Activated CD8-positive, alpha-beta memory T cell treated with anti-CD3 and anti-CD28 coated beads for 36 hours (primary cell): ENCODE results near the gene PRDM8. TPM values are rescaled to one million over a fixed set of nuclear protein-coding genes. Genes with fewer than 3 reads are reported as not detected.

Experiments used
- CTCF ChIA-PET: fragments of 350-600 bp; sonication (Branson Sonifier 250); formaldehyde crosslinking; loops from one replicate; lab custom pipeline; 2021; ENCODE audit warnings: antibody characterized with exemption; lab: Charles Lee
- POLR2A ChIA-PET: fragments of 350-600 bp; sonication (Branson Sonifier 250); formaldehyde crosslinking; loops from one replicate; lab custom pipeline; 2021; ENCODE audit warnings: antibody characterized with exemption; lab: Charles Lee
- total RNA-seq, 2 experiments: library from RNA; stranded (reverse); gene quantifications; one replicate each; pipeline ENCODE4 v1.2.3, GENCODE V29; 2021

PRDM8 gene
- total RNA-seq, 2 experiments from 2014 or later = 7.1 to 7.2 TPM

DNA sequence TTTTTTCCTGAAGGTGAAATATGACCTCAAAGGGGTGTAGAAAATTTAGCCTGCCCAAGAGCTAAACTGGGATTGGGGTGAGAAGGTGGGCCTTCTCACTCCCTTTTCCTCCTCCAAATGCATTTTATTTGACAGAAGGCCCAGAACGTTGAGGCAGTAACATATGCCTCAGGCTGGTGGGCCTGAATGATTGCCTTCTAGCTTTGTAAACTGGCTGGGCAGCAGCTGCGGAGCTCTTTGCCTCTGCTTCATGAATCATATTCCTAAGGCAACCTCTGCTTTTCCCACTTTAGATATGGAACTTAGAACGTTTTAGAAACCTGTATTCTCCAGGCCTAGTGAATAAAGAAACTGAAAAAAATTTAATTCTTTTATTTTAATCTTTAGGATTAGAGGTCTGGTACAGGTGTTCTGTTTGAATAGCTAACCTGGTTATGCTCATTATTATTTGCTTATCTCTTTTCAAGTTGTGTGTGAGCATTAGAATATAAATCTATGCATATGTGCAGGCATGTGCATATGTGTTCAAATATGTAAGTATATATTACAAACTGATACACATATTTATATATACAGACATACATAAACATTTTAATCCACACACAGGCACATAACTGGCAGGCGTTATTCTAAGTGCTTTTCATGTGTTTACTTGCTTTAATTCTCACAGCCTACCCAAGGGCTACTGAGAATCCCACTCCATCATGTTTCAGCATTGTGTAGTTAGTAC is 11.5 kb downstream of the PRDM8 start:
- CTCF ChIA-PET = interaction anchor here (1.6 kb wide), 1 partner anchor 26 kb away, joined by 4 read pairs; no protein-coding TSS in a partner anchor
- POLR2A ChIA-PET = no interaction called here

GRCh38 chr4:80209340-80209701 is 12.0 kb downstream of the PRDM8 start:
- POLR2A ChIA-PET = no interaction called here
- CTCF ChIA-PET = interaction anchor here (1.6 kb wide), 1 partner anchor 26 kb away, joined by 4 read pairs; no protein-coding TSS in a partner anchor

GRCh38 chr4:80210549-80210948 is 13.2 kb downstream of the PRDM8 start:
- ChIA-PET POLR2A (no interaction called here), CTCF (no interaction called here)

DNA sequence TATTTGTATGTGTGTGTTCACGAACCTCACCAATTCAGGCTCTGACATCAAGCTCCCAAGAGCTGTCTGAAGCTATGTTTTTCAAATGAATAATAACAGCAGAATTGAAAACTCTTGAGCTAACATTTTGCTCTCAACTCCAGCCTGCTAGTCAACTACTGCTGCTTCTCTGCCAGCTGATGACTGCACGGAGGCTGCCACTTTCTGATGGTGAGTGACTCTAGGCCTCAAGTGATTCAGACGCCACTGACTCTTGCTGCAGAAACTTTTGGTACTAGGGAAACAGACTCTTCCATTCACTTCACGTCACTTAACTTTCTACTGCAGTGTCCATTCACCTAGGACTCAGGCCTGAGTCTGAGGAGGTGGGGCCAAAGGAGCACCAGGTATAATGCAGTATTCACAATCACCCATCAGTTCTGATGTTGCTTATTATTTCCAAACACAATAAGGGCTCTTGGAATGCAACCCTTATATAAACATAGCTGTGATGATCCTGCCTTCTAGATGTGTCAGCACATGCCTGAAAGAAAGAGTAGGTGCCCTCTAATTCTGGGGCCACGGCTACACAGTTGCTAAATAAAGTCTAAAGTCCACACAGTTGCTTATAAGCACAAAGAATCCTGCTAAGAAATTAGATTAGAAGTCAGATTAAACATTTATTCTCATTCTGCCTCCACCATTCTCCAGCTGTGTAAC is 16.0 kb downstream of the PRDM8 start:
- ChIA-PET CTCF (interaction anchor here (1.0 to 1.5 kb wide), 2 partner anchors 108 to 301 kb away, joined by 3 to 4 read pairs; no protein-coding TSS in a partner anchor), POLR2A (no interaction called here)

- ChIA-PET CTCF (interaction anchor here (0.7 to 2.1 kb wide), 4 partner anchors 9 to 1263 kb away, joined by 3 to 5 read pairs (median 4); no protein-coding TSS in a partner anchor), POLR2A (no interaction called here)
These were observed 18.2 kb downstream of the PRDM8 start for GRCh38 chr4:80215449-80216052.

GRCh38 chr4:80216100-80216761 is 18.9 kb downstream of the PRDM8 start:
- ChIA-PET POLR2A (interaction anchor here (0.5 kb wide), 1 partner anchor 143 kb away, joined by 3 read pairs; the partner anchor contains the start of gene ANTXR2), CTCF (interaction anchor here (0.7 to 2.1 kb wide), 4 partner anchors 10 to 1264 kb away, joined by 3 to 5 read pairs (median 4); no protein-coding TSS in a partner anchor)

DNA sequence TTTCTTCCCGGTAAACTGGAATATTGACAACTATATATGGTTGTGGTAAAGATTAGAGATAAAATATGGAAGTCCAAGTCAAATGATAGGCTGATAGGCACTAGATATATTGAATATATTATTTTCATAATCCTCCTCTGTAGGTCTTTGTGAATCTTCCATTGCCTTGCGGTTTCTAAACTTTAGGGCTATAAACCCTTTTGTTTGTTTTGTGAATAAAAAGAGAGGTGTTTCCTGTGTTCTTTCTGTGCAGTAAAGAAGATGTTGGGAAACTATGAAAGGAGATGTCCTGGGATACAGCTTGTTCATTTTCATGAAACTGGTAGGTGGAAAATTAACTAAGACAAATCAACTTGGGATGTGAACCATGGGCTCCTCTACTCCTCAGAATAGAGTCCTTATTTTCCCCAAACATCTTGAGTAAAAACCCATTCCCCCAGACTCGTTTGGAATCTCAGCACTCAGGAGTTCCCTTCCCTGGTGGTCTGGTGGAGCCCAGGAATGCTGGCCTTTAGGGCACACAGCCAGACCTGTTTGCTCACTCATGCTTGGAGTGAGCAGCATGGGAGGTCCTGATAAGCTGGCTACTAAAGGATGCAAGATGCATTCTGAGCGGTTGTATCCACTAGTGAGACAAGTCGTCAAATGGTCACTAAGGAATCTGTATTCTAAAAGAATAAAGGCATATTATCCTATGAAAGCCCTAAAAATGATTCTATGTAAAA is 22.2 kb downstream of the PRDM8 start:
- ChIA-PET CTCF (interaction anchor here (1.2 kb wide), 1 partner anchor 17 kb away, joined by 3 read pairs; no protein-coding TSS in a partner anchor), POLR2A (no interaction called here)

- POLR2A ChIA-PET = no interaction called here
- CTCF ChIA-PET = no interaction called here
These were observed 23.4 kb downstream of the PRDM8 start for GRCh38 chr4:80220711-80221110.

DNA sequence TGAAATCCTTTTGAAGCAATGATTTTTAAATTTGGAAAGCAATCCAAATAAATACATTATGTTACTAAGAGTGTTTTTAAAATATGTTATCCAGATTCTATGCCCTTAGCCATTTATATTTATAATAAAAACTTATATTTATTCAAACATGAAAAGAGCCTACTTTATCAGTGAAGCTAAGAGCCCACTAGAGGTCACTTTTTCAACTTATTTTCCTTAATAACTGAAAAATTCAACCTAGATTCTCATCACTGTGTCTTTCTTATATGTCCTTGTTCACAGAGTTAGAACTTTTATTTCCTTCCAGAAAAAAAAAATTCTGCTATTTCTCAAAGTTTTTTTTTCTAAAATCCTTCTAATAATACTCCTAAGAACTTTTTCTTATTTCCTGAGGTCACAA is 23.9 kb downstream of the PRDM8 start:
- POLR2A ChIA-PET = no interaction called here
- CTCF ChIA-PET = no interaction called here

GRCh38 chr4:80225595-80225994 is 28.3 kb downstream of the PRDM8 start:
- CTCF ChIA-PET = no interaction called here

GRCh38 chr4:80226094-80226493 is 28.8 kb downstream of the PRDM8 start:
- ChIA-PET POLR2A (no interaction called here), CTCF (no interaction called here)

More at GRCh38 chr4:80225595-80225994, 28.3 kb downstream of the PRDM8 start:
- POLR2A ChIA-PET = no interaction called here

DNA sequence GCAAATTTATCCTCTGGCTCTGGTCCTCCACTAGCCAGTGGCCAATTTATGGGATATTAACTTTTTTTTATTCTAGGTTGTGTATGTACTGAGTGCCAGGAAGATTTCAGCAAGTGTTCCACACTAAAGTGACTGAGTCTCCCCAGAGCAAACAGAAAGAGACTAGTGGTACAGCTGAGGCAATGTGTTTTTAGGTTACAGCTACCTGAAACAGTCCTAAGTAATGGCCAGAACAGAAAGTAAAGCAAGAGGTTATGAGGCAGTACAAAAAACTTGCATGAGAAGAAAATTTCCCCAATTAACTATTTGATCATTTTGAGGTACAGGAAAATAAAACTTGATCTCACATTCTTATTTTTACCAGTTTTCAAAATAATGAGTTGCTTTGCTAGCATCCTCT is 31.2 kb downstream of the PRDM8 start:
- POLR2A ChIA-PET = no interaction called here

DNA sequence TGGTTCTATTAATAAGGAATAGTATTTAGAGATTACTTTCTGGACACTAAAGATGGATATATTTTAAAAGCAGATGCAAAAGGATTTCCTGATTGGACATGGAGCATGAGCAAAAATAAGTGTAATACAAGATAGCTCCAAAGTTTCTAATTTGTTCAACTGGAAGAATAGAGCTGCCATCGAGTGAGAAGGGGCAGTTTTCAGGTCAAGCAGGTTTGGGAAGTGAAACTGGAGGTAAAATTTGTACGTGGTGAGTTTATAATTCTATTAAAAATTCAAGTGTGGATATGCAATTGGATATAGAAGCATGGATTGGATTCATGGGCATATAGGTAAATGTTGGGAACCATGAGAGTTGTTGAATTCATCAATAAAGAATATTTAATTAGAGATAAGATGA is 31.8 kb downstream of the PRDM8 start:
- ChIA-PET POLR2A (no interaction called here), CTCF (no interaction called here)

More for the DNA sequence above, 31.2 kb downstream of the PRDM8 start:
- CTCF ChIA-PET = no interaction called here

DNA sequence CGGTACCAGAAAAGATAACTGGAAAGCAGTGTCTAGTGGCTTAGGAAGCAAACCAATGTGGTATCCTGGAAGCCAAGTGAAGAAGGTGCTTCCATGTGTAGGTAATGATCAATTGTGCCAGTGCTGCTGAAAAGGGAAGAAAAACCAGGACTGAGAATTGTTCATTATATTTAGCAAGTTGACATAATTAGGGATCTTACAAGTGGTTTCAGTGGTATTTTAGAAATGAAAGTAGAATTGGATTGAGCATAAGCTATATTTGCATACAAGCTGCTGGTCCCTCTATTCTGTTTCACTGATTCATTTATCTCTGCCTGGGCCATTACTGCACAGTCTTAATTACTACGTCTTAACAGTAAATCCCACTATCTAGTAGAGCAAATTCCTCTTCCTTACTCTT is 32.3 kb downstream of the PRDM8 start:
- CTCF ChIA-PET = no interaction called here
- POLR2A ChIA-PET = no interaction called here

DNA sequence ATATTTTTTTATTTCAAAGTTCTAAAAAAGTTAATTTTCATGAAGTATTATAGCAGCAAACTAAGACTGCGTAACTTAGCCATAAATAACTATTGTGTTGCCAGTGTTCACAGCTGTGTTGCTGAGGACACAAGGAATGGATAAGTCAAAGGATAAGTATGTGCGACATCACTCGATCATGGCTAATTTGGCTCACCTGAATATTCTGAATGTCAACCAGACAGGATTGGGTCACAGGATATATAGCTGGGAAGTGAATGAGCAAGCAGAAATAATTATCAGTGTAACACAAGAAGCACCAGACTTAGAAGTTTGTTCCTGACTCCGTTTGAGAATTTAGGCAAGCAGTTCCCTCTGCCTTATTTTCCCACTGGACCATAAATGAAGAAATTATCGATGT is 33.9 kb downstream of the PRDM8 start:
- CTCF ChIA-PET = no interaction called here
- POLR2A ChIA-PET = no interaction called here

GRCh38 chr4:80232707-80233370 is 35.5 kb downstream of the PRDM8 start:
- CTCF ChIA-PET = no interaction called here
- POLR2A ChIA-PET = no interaction called here

DNA sequence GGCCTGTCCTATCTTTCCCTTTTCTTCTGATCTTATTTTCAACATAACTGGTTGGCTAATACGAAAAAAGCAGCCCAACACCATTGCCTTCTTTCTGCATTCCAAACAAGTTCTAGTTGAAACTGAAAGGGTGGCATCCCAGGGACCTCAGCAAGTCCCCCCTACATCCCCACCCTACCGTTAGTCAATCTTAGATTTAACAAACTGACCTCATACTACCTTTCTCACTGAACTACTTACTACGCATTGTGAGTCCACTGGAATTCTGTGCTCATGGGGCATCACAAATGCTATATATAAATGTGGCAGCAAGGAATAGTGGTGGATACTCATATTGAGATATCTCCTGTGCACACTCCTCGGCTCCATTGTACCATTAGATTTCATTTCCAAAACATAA is 36.1 kb downstream of the PRDM8 start:
- ChIA-PET POLR2A (no interaction called here), CTCF (no interaction called here)

DNA sequence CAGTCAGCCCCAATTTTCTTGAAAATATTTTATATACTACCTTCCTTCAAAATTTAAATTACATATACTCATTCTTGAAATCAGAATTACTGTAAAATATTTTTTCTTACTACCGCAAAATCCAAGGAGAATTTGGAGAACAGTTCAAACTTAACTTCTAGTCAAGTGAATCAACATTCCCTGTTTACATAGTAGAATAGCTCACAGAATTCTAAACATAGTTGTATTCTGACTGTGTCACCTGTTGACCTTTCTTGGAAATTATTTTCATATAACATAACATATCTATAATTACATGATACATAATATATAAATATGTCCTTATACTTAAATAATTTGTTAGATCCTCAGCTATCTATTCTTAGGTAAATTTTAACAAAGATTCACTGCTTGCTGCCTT is 38.1 kb downstream of the PRDM8 start:
- ChIA-PET CTCF (no interaction called here), POLR2A (no interaction called here)
